K562 (cell line): ENCODE results near the gene MYLK4. TPM values are rescaled to one million over a fixed set of nuclear protein-coding genes. Genes with fewer than 3 reads are reported as not detected.
A peak's percentile ranks its signal among the peaks of the same experiment; 100 is the strongest.

ENCODE experiments used
- CCAR2 ChIP-seq: fragments of 200-400 bp; formaldehyde crosslinking; IDR thresholded peaks from 2 replicates; pipeline ENCODE4 v1.6.1; 2017; ENCODE audit warnings: mild to moderate bottlenecking, low read depth, low read length
- CHD4 ChIP-seq: fragments of 200-600 bp; sonication (generic); IDR thresholded peaks from 3 replicates; pipeline ENCODE4 v1.6.1; 2012; ENCODE audit warnings: low read depth, mild to moderate bottlenecking, mixed read lengths, low read length, inconsistent platforms; ENCODE audit not compliant: insufficient read depth, insufficient replicate concordance, poor library complexity, severe bottlenecking
- DPF2 ChIP-seq: fragments of 450-650 bp; IDR thresholded peaks from 2 replicates; pipeline ENCODE4 v1.6.1; 2016
- ELF1 ChIP-seq: fragments of 200-800 bp; sonication (Bioruptor generic); IDR thresholded peaks from 2 replicates; pipeline ENCODE4 v1.6.1; 2016; ENCODE audit warnings: missing genetic modification characterization, missing compliant biosample characterization
- ETV5 ChIP-seq: sonication (generic); formaldehyde crosslinking; IDR thresholded peaks from 2 replicates; pipeline ENCODE4 v1.4.0; 2020; ENCODE audit warnings: low read depth, mild to moderate bottlenecking, missing genetic modification reagents
- FOXJ2 ChIP-seq: fragments of 200-800 bp; sonication (Bioruptor generic); IDR thresholded peaks from 2 replicates; pipeline ENCODE4 v1.6.1; 2016; ENCODE audit warnings: missing genetic modification characterization, missing compliant biosample characterization
- HDAC8 ChIP-seq: fragments of 450-650 bp; IDR thresholded peaks from 2 replicates; pipeline ENCODE4 v1.6.1; 2016; ENCODE audit warnings: mild to moderate bottlenecking, missing genetic modification characterization, moderate library complexity, missing compliant biosample characterization
- MEIS2 ChIP-seq: fragments of 450-650 bp; IDR thresholded peaks from 2 replicates; pipeline ENCODE4 v1.6.1; 2014; ENCODE audit warnings: mild to moderate bottlenecking; ENCODE audit not compliant: partially characterized antibody
- NBN ChIP-seq: fragments of 450-650 bp; IDR thresholded peaks from 2 replicates; pipeline ENCODE4 v1.6.1; 2016; ENCODE audit warnings: low read depth, mild to moderate bottlenecking
- NCOA2 ChIP-seq, 2 experiments: fragments of 450-650 bp; IDR thresholded peaks; 2 replicates each; pipeline ENCODE4 v1.6.1; 2018; ENCODE audit warnings: mild to moderate bottlenecking in 2 of 2, moderate library complexity in 1 of 2; ENCODE audit not compliant: partially characterized antibody in 2 of 2
- NELFE ChIP-seq: IDR thresholded peaks from 2 replicates; pipeline ENCODE4 v1.6.1; 2011; ENCODE audit warnings: mild to moderate bottlenecking; ENCODE audit not compliant: insufficient read depth, insufficient read length
- NFIC ChIP-seq: fragments of 450-650 bp; IDR thresholded peaks from 2 replicates; pipeline ENCODE4 v1.6.1; 2017; ENCODE audit warnings: mild to moderate bottlenecking, inconsistent platforms
- NRF1 ChIP-seq, 2 experiments: fragments of 450-650 bp; IDR thresholded peaks in 1 of 2; conservative IDR thresholded peaks in 1 of 2; 2 replicates each; pipeline ENCODE4 v1.6.1; 2014; ENCODE audit warnings: mild to moderate bottlenecking in 2 of 2
- POLR2B ChIP-seq: fragments of 450-650 bp; IDR thresholded peaks from 2 replicates; pipeline ENCODE4 v1.6.1; 2018; ENCODE audit warnings: low read depth; ENCODE audit not compliant: partially characterized antibody
- PPARD ChIP-seq: fragments of 250-450 bp; sonication (Bioruptor Pico); IDR thresholded peaks from 2 replicates; pipeline ENCODE4 v1.8.0; 2022; ENCODE audit warnings: inconsistent platforms, mild to moderate bottlenecking, moderate library complexity
- RAD21 ChIP-seq, 2 experiments: fragments of 250-450 bp in 1 of 2; fragments of 450-650 bp in 1 of 2; sonication (Bioruptor Pico) in 1 of 2; formaldehyde crosslinking in 1 of 2; IDR thresholded peaks in 1 of 2; conservative IDR thresholded peaks in 1 of 2; 2 replicates each; pipeline versions ENCODE4 v1.4.0 to v1.8.0; 2020 to 2022; ENCODE audit warnings: mild to moderate bottlenecking in 2 of 2, moderate library complexity in 1 of 2
- RBBP5 ChIP-seq: fragments of 200-600 bp; sonication (generic); IDR thresholded peaks from 2 replicates; pipeline ENCODE4 v1.6.1; 2012; ENCODE audit warnings: borderline replicate concordance, mild to moderate bottlenecking, low read length, control low read depth, inconsistent platforms; ENCODE audit not compliant: insufficient read depth, poor library complexity, severe bottlenecking
- RBFOX2 ChIP-seq: fragments of 200-400 bp; formaldehyde crosslinking; IDR thresholded peaks from 2 replicates; pipeline ENCODE4 v1.6.1; 2017; ENCODE audit warnings: low read depth, mild to moderate bottlenecking, low read length, moderate library complexity
- VEZF1 ChIP-seq: fragments of 200-800 bp; sonication (Bioruptor generic); IDR thresholded peaks from 2 replicates; pipeline ENCODE4 v1.6.1; 2017; ENCODE audit warnings: missing genetic modification characterization, missing compliant biosample characterization
- ZNF232 ChIP-seq: sonication (generic); formaldehyde crosslinking; IDR thresholded peaks from 2 replicates; pipeline ENCODE4 v1.8.0; 2022; ENCODE audit warnings: mild to moderate bottlenecking, missing genetic modification reagents
- ZNF551 ChIP-seq: fragments of 250-450 bp; sonication (Bioruptor Pico); IDR thresholded peaks from 2 replicates; pipeline ENCODE4 v1.5.0; 2021; ENCODE audit warnings: mild to moderate bottlenecking, moderate library complexity
- ZNF644 ChIP-seq: fragments of 200-800 bp; sonication (Bioruptor generic); IDR thresholded peaks from 2 replicates; pipeline ENCODE4 v1.6.1; 2016; ENCODE audit warnings: low read depth, missing genetic modification characterization, missing compliant biosample characterization
- polyA plus RNA-seq, 8 experiments: library from polyadenylated mRNA; depleted of rRNA in 4 of 8; stranded (reverse) in 5 of 8; unstranded in 3 of 8; fragments of >200 nt; fragmentation: Nextera tagmentation in 2 of 8; fragmentation: Illumina TruSeq in 1 of 8; extraction: Ambion mirVana in 2 of 8; extraction: Trizol in 1 of 8; gene quantifications; 2 replicates each; pipeline versions ENCODE4 v1.2.1 to v1.2.3, GENCODE V29; 2011 to 2014; ENCODE audit warnings: inconsistent platforms in 1 of 8, missing spikeins in 1 of 8
- total RNA-seq, 7 experiments: library from RNA; depleted of rRNA in 6 of 7; stranded (reverse); fragments of >200 nt in 6 of 7; fragmentation: Illumina TruSeq in 2 of 7; extraction: Trizol in 2 of 7; gene quantifications; 2 replicates each; pipeline versions ENCODE4 v1.2.1 to v1.2.3, GENCODE V29; 2011 to 2021; ENCODE audit warnings: low replicate concordance in 1 of 7
- TF ChIP-seq, protein P1 (sequence below): fragments of 450-650 bp; formaldehyde crosslinking; IDR thresholded peaks from 2 replicates; pipeline ENCODE4 v1.4.0; 2020; ENCODE audit warnings: mild to moderate bottlenecking, moderate library complexity

Gene MYLK4
- total and polyA plus RNA-seq, 9 of the 15 experiments (the other 6 are each of a cell fraction or from before 2014, with no cell fraction given): 0.01 to 0.15 (median 0.06) TPM

GRCh38 chr6:2770171-2770570, 19.4 kb upstream of the MYLK4 start (continued):
- TF ChIP-seq NFIC (peak; percentile 100), POLR2B (no peak), NBN (0 out of 2 replicates have a peak, but pooled peaks have one; percentile 54), ETV5 (CRISPR knock-in tag) (no peak), MEIS2 (peak; percentile 15), ZNF644 (tag) (no peak), RBFOX2 (0 out of 2 replicates have a peak, but pooled peaks have one; percentile 25), ZNF551 (CRISPR knock-in tag) (no peak), VEZF1 (CRISPR knock-in tag) (peak; percentile 24; the same call in 1 of the 2 replicates), ZNF232 (CRISPR knock-in tag) (no peak), CHD4 (no peak), HDAC8 (no peak), NELFE (no peak), NRF1 (conservative IDR thresholded peaks at IDR 0.05 in 1 of 2, IDR thresholded peaks at IDR 0.05 in 1 of 2) (0 out of 4 replicates have a peak, but pooled peaks of 1 of the 2 experiments have one; percentile 19), FOXJ2 (tag) (no peak), RAD21 (CRISPR knock-in tag; conservative IDR thresholded peaks at IDR 0.05 in 1 of 2, IDR thresholded peaks at IDR 0.05 in 1 of 2) (0 out of 4 replicates have a peak, but pooled peaks of 1 of the 2 experiments have one; percentile 3), NCOA2 (IDR thresholded peaks at IDR 0.05; ENCODE audit: partially characterized antibody in 2 of 2) (peak in 1 of 2 experiments; percentile 48), ELF1 (tag) (no peak), PPARD (no peak), CCAR2 (no peak), DPF2 (peak; percentile 21; the same call in 1 of the 2 replicates), RBBP5 (peak; percentile 29)
- TF ChIP-seq, protein P1, sequence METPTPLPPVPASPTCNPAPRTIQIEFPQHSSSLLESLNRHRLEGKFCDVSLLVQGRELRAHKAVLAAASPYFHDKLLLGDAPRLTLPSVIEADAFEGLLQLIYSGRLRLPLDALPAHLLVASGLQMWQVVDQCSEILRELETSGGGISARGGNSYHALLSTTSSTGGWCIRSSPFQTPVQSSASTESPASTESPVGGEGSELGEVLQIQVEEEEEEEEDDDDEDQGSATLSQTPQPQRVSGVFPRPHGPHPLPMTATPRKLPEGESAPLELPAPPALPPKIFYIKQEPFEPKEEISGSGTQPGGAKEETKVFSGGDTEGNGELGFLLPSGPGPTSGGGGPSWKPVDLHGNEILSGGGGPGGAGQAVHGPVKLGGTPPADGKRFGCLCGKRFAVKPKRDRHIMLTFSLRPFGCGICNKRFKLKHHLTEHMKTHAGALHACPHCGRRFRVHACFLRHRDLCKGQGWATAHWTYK (CRISPR knock-in tag): no peak
